Activated CD8-positive, alpha-beta memory T cell treated with anti-CD3 and anti-CD28 coated beads, Interleukin-2, amount 50 U/mL, for 48 hours (primary cell): ENCODE results near the gene EFHD2.
"Not testable (repeated sequence)": the region's sequence is repeated elsewhere in the genome, so short reads cannot be mapped to it uniquely, and the experiment has no call there.

Experiments
- DNase-seq: peaks from one replicate; pipeline ENCODE4 v3.0.0-alpha.2; 2020

EFHD2 gene, protein sequence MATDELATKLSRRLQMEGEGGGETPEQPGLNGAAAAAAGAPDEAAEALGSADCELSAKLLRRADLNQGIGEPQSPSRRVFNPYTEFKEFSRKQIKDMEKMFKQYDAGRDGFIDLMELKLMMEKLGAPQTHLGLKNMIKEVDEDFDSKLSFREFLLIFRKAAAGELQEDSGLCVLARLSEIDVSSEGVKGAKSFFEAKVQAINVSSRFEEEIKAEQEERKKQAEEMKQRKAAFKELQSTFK

GRCh38 chr1:15409388-15410222, at the start of gene EFHD2:
Gene EFHD2, plus strand, starts transcription at chr1:15409888. Its CDS starts 84 bp downstream, at chr1:15409972.
- peak; percentile 87 for DNase-seq

GRCh38 chr1:15360700-15361099, 49.0 kb upstream of the EFHD2 start:
- no peak for DNase-seq

GRCh38 chr1:15362096-15362736, 47.5 kb upstream of the EFHD2 start:
- DNase-seq = no peak

DNA sequence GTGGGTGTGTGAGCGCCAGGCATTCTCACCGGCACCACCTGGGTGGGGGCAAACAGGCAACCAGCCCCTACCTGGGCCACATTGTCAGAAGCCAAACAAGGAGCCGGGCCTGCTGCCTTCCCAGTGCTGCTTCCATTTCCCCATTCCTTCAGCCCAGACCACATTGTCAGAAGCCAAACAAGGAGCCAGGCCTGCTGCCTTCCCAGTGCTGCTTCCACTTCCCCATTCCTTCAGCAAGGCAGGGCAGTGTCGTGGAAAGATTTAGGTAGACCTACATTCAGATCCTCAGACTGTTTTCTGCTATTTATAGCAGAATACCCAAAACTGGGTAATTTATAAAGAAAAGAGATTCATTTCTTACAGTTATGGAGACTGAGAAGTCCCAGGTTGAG, 47.0 kb upstream of the EFHD2 start:
- no peak for DNase-seq

DNA sequence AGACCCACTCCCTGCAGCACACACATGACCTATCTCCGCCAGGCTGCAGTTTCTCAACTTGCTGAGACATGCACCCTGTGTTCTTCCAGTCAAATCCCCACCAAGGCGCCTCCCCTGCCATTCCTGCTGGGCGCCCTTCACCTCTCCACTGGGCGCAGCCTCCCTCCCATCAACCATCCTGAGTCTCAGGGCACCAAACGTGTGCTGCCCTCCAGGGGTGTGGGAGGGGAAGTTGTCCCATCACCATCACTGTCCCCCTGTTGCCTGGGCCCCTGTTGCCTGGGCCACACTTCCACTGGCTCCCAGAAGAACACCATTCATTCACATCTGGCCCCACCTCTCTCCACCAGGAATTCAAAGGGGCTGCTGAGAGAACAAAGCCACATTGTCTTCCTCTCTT, 44.9 kb upstream of the EFHD2 start:
- no peak for DNase-seq

GRCh38 chr1:15368888-15369287, 40.8 kb upstream of the EFHD2 start:
- no peak for DNase-seq

GRCh38 chr1:15370268-15370667, 39.4 kb upstream of the EFHD2 start:
- no peak for DNase-seq

- DNase-seq = no peak
Observed at GRCh38 chr1:15370781-15371520, 38.7 kb upstream of the EFHD2 start.

- DNase-seq = no peak
Observed at GRCh38 chr1:15371610-15372545, 37.8 kb upstream of the EFHD2 start.

DNA sequence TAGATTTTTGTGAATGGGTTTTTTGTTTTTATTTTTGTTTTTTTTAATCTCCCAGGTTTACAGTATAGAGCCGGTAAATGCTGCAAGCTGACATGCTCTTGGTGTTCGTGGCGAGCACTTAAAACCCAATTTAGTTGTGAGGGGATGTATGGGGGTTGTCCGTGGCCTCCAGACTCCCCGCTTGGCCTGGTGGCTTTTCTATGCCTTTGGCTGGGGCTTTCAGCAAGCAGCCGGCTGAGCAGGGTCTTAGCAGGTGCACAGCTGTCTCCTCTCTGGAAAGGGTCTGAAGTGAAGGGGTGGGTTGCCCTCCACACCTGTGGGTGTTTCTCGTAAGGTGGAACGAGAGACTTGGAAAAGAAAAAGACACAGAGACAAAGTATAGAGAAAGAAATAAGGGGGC, 31.0 kb upstream of the EFHD2 start:
- no peak for DNase-seq

DNA sequence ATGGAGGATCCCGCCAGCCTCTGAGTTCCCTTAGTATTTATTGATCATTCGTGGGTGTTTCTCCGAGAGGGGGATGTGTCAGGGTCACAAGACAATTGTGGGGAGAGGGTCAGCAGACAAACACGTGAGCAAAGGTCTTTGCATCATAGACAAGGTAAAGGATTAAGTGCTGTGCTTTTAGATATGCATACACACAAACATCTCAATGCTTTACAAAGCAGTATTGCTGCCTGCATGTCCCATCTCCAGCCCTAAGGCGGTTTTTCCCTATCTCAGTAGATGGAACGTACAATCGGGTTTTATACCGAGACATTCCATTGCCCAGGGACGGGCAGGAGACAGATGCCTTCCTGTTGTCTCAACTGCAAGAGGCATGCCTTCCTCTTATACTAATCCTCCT, 30.5 kb upstream of the EFHD2 start:
- DNase-seq = not testable (repeated sequence)

- no peak for DNase-seq
Observed at GRCh38 chr1:15380601-15381508, 28.8 kb upstream of the EFHD2 start.

DNA sequence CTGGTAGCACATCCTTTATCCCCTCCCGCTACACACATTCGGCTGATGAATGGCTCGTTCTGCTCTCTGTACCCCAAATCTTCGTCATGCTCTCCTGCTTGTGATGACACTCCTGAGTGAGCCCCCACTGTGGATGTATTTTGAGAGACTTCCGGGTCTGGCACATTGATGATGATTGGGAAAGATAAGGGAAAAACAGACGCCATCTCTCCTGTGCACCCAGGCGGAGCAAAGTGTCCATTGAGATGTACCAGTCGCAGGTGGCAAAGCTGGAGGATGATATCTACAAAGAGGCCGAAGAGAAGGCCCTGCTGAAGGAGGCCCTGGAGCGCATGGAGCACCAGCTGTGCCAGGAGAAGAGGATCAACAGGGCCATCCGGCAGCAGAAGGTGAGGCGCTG, 27.9 kb upstream of the EFHD2 start:
- no peak for DNase-seq

- no peak for DNase-seq
Observed at GRCh38 chr1:15382601-15383518, 26.8 kb upstream of the EFHD2 start.

DNA sequence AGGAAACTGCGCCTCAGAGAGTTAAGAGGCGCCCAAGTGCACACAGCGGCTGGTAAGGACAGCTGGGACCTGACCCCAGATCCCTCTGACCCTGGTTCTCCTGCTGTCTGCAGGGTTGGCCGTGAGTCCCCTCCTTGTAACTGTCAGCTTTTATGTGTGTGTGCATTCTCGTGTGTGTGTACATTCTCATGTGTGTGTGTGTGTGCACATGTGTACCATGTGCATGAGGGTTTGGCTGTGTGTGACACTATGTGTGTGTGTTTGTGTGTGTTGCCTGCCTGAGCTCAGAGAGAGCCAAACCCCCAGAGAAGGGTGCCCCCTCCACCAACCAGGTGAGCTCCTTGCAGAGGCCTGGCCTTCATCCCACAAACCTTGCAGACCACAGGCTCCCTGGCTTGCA, 25.9 kb upstream of the EFHD2 start:
- DNase-seq = no peak

DNA sequence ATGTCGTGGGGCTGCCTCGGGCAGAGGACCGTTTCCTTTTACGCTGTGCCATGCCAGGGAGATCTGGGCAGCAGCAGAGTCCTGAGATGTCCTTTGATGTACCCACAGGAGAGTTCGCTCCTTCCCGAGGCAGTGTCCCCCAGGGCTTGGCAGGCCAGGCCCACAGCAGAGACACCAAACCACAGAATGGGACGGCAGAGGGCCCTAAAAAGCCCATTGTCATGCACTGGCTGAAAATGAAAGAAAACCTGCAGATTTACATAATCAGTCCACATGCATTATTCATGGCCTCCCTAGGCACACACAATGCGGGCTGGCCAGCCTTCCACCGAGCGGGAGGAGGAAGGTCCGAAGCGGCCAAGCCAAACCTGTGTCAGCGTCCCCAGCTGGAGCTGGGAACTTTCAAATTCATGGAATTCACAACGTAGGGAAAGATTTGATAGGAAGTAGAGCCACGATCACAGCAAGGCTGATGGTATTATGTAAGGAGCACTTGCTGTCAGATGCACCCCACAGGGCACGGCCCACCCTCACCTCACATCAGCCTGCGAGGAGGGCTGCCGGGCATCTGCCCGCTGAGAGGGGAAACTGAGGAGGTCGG, 25.3 kb upstream of the EFHD2 start:
- DNase-seq = no peak

- DNase-seq = no peak
Observed at GRCh38 chr1:15385420-15385819, 24.3 kb upstream of the EFHD2 start.

- no peak for DNase-seq
Observed at GRCh38 chr1:15386164-15386749, 23.4 kb upstream of the EFHD2 start.
